SW 1271 (cell line): ENCODE data around the gene VEZF1.

Source experiments
- DNase-seq, 2 experiments: peaks; one replicate each; lab custom pipeline; 2025; lab: John Stamatoyannopoulos, UW

Gene VEZF1, protein sequence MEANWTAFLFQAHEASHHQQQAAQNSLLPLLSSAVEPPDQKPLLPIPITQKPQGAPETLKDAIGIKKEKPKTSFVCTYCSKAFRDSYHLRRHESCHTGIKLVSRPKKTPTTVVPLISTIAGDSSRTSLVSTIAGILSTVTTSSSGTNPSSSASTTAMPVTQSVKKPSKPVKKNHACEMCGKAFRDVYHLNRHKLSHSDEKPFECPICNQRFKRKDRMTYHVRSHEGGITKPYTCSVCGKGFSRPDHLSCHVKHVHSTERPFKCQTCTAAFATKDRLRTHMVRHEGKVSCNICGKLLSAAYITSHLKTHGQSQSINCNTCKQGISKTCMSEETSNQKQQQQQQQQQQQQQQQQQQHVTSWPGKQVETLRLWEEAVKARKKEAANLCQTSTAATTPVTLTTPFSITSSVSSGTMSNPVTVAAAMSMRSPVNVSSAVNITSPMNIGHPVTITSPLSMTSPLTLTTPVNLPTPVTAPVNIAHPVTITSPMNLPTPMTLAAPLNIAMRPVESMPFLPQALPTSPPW

DNA sequence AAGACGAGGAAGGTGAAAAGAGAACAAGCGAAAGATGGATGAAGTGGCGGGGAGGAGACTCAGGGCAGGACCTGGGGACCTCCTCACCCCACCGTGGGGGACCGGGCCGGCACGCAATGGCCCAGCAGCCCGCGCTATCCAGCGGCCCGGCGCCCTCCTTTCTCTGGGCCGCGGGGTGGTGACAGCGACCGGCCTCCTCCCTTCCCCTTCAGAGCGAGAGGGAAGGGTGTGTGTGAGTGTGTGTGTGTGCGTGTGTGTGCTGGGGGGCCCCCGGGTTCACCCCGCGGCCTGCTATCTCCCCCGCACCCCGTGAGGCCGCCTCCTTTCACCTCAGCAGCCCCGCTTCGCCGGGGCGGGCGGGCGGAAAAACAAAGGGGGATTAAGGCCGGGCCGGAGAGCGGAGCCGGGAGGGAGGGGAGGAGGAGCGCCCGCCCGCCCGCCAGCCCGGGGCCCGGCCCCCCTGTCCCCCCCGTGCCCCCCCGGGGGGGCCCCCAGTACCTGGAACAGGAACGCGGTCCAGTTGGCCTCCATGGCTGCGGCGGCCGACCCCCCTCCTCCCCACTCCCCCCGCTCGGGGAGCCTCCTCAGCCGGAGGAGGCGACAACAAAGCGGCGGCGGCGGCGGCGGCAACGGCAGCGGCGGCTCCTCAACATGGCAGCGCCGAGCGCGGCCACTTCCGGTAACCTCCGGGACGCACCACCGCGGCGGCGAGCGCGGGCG is at the start of gene VEZF1:
Gene VEZF1 (minus strand): TSS at position 674 of the 720 bp plus-strand sequence. CDS start 143 bp downstream, at position 531.
- DNase-seq: peak; percentile 66 to 71

GRCh38 chr17:58032691-58033415 is 44.8 kb upstream of the VEZF1 start:
- no peak for DNase-seq

DNA sequence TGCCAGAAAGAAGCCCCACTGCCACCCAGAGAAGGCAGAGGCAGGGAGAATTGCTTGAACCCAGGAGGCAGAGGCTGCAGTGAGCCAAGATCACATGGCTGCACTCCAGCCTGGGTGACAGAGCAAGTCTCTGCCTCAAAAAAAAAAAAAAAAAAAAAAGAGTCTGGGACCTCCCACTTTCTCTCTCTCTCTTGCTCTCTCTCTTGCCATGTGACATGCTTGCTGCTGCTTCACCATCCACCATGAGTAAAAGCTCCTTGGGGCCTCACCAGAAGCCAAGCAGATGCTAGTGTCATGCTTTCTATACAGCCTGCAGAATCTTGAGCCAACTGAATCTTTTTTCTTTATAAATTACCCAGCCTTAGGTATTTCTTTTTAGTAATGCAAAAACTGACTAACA is 40.5 kb upstream of the VEZF1 start:
- DNase-seq: no peak

GRCh38 chr17:58020401-58020800 is 32.3 kb upstream of the VEZF1 start:
- no peak for DNase-seq

GRCh38 chr17:58019521-58019920 is 31.5 kb upstream of the VEZF1 start:
- no peak for DNase-seq

DNA sequence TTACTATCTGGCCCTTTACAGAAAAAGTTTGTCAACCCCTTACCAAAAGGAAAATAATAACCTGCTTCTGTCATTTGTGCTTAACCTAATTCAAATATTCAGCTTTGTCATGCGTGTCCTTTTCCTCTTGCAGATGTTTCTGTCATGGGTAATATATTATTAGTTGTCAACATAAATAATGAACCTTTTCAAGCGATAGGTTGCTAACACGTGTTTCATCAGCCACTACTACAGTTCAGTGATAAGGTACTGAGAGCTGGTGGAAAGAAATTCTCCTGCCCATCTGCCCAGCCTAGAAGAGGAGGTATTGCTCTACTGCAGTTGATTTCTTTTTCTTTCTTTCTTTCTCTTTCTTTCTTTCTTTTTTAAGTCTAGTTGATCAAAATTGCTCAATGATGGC is 31.0 kb upstream of the VEZF1 start:
- no peak for DNase-seq

DNA sequence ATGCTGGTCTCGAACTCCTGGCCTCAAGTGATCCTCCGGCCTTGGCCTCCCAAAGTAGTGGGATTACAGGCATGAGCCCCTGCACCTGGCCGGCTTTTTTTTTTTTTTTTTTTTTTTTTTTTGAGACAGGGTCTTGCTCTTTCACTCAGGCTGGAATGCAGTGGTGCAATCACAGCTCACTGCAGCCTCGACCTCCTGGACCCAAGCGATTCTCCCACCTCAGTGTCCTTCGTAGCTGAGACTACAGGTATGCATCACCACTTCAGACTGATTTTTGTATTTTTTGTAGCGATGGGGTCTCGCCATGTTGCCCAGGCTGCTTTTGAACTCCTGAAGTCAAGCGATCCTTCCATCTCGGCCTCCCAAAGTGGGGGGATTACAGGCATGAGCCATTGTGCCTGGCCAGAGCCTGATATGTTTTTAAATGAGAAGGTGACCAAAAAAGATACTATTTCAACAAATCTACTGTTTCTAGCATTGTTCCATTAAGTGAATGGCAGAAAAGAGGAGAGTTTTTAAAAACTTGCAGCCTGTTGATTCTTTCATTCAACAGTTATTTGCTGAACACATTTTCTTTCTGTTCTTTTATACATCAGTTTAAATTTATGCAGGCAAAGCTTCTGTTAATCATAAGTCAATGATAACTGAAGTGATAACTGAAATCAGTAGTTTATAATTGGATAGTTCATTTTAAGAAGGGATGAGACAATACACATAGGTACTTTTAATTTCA is 22.2 kb upstream of the VEZF1 start:
- no peak for DNase-seq

- no peak for DNase-seq
Observed at GRCh38 chr17:58007781-58008706, 20.0 kb upstream of the VEZF1 start.

GRCh38 chr17:58006924-58007780 is 19.1 kb upstream of the VEZF1 start, which contains the start of gene SRSF1:
TSS of gene SRSF1 (minus strand) at chr17:58007246. CDS start at chr17:58007137, 109 bp downstream.
- peak; percentile 88 to 96 for DNase-seq

DNA sequence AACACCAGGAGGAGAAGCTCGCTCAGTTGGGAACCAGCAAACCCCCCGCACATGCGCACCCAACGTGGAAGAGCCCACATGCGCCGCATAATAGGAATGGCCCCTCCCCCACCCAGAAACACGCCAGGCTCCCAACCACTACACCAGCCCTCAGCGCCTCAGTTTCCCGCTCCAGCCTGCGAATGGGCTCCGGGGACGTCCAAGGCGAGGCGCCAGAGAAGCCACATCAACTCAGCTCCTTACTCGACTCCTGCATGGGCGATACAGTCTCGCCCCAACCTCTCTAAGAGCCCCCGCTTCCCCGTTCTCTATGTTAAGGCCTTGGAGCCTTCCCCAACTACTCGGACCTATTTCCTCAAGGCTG is 18.5 kb upstream of the VEZF1 start:
- DNase-seq: peak; percentile 51 to 61

- DNase-seq: no peak
Observed at GRCh38 chr17:58005728-58006559, 17.9 kb upstream of the VEZF1 start.

DNA sequence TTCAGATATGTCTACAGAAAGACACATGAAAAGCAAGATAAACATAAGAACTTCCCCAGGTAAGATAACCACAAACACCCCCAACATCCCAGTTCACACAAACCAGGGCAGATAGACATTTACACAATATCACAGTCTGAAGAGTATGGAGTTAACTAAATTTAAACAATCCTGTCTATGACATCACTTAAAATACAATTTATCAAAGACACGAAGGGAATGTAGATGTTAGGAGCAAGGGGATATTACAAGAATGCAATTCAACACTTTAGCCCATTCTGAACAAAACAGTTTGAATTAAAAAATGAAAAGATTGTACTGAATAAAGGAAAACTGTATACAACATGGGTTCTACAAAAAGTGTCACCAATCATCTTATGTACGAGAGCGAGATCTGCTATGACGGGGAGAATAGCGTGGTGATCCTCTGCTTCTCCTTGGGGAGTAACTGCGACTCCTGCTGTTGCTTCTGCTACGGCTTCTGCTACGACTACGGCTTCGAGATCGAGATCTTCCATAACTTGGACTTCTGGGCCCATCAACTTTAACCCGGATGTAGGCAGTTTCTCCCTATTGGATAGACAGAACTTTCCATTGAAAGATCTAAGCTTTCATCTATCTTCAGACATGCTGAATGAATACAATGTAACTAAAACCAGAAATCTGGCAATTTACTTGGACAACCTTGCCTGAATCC is 17.1 kb upstream of the VEZF1 start:
- DNase-seq: peak in 1 of 2 experiments; percentile 57

DNA sequence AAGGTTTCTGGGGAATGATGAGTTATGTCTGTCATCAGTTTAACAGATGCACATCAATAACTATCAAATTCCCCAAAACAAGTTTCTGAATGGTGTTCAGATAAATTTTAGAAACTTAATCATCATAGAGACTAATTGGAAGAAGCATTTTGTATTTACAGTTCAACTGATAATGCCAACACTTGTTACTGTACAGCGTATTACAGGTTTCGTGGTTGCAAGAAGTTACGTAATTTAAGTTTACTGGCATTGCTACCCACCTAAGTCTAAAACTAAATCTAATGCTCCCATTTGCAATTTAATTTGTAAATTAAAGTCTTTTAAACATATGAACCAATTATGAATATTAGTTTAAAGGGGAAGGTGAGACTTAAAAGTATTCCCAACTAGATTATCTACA is 16.0 kb upstream of the VEZF1 start:
- DNase-seq: no peak

- DNase-seq: no peak
Observed at GRCh38 chr17:58002973-58003372, 14.9 kb upstream of the VEZF1 start.

DNA sequence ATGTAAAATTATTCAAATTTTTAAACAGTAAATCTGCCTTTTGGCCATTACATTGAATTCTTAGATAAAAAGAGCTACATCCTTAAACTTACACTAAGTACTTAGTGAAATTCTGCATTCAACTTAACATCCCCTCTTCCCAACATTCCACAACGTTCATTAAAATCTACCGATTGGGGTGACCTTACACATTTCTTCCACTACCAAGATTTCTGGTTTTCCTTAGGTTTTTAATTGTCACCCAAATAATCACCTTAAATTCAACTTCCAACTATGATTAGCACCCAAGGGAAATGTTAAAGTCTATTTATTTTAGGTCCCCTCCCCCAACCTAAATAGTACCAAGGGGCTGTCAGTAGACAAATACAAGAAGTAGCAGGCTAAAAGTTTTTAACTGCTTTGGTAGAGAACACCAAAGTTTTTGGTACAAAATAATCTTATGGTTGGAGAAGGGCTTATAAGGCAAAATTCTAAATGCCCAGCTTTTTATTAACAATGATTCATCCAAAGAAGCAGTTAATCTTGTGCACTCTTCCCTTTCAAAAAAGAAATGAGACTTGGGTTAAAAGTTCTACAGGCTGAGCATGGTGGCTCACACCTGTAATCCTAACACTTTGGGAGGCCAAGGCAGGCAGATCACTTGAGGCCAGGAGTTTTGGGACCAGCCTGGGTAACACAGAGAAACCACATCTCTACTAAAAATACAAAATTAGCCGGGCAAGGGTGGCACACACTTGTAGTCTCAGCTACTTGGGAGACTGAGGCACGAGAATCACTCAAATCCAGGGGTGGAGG is 14.3 kb upstream of the VEZF1 start:
- no peak for DNase-seq

GRCh38 chr17:58001461-58002124 is 13.5 kb upstream of the VEZF1 start:
- no peak for DNase-seq
